H1 (cell line): ENCODE measurements around the gene PRKRIP1.

Experiments used
- RAD21 ChIP-seq, 2 experiments: IDR thresholded peaks in 1 of 2; conservative IDR thresholded peaks in 1 of 2; 2 replicates each; pipeline ENCODE4 v1.6.1; 2011; ENCODE audit warnings: low read depth in 2 of 2, low read length in 2 of 2, improper control_type of control experiment in 1 of 2, inconsistent platforms in 1 of 2, mild to moderate bottlenecking in 1 of 2, moderate library complexity in 1 of 2
- RFX5 ChIP-seq: IDR thresholded peaks from 2 replicates; pipeline ENCODE4 v1.6.1; 2011; ENCODE audit warnings: low read depth, low read length, improper control_type of control experiment, borderline replicate concordance

GRCh38 chr7:102392330-102392729, 3.8 kb upstream of the PRKRIP1 start:
- no peak for TF ChIP-seq RFX5
- TF ChIP-seq RAD21 (IDR thresholded peaks at IDR 0.05 in 1 of 2, conservative IDR thresholded peaks at IDR 0.05 in 1 of 2; ENCODE audit: low read depth in 2 of 2, low read length in 2 of 2) = no peak
